Stimulated activated naive CD8-positive, alpha-beta T cell treated with anti-CD3 and anti-CD28 coated beads, Interleukin-15, amount 100 ng/mL, for 72 hours (primary cell): ENCODE results near the gene DIRAS2.

Experiments
- ATAC-seq: fragments of 150-1000 bp; cut with Tn5 transposase; 2 replicates; pipeline ENCODE4 v1.10.0; 2021; ENCODE audit warnings: mild to moderate bottlenecking, moderate library complexity
- DNase-seq, 2 donors: peaks; one replicate each; pipeline ENCODE4 v3.0.0; 2021 to 2022
- H3K27ac Mint-ChIP-seq, 2 donors: one replicate each; pipeline ENCODE4 v1.8.0; 2022; ENCODE audit warnings: mild to moderate bottlenecking in 2 of 2, mixed read lengths in 2 of 2, moderate library complexity in 2 of 2
- H3K27me3 Mint-ChIP-seq: one replicate; pipeline ENCODE4 v1.8.0; 2022; ENCODE audit warnings: mixed read lengths
- H3K4me1 Mint-ChIP-seq: one replicate; pipeline ENCODE4 v1.8.0; 2022; ENCODE audit warnings: mild to moderate bottlenecking, mixed read lengths
- H3K4me3 Mint-ChIP-seq, 2 donors: one replicate each; pipeline ENCODE4 v1.8.0; 2022; ENCODE audit warnings: mild to moderate bottlenecking in 2 of 2, mixed read lengths in 2 of 2, moderate library complexity in 1 of 2
- H3K9me3 Mint-ChIP-seq, 2 donors: one replicate each; pipeline ENCODE4 v1.8.0; 2022; ENCODE audit warnings: mixed read lengths in 2 of 2

The DIRAS2 gene

DNA sequence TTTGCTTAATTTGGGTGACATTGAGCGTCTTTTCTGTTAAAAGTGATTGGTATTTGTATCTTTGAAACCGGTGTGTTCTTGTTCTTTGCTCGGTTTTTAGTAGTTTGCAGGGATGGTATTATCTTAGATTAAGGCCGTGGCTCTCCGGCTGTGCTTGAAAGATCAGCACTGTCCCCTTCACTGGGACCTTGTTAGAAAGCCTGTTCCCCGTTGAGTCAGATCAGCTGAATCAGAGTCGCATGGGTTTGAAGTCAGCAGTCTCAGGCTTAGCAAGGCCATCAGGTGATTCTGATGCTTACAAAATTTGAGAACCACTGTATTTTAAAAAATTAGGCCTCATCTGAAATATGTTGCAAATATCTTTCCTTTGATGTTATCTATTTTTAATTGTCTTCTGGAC is 5.0 kb downstream of the DIRAS2 start:
- H3K27ac Mint-ChIP-seq = no peak overlapping the region
- peaks cover 9% of the 10 kb centered on the region for H3K4me1 Mint-ChIP-seq
- peaks cover 34% of the 10 kb centered on the region for H3K27me3 Mint-ChIP-seq
- H3K4me3 Mint-ChIP-seq = no peak overlapping the region
- ATAC-seq (no peak), DNase-seq (no peak)
- H3K9me3 Mint-ChIP-seq = no peaks in the 10 kb centered on the region

DNA sequence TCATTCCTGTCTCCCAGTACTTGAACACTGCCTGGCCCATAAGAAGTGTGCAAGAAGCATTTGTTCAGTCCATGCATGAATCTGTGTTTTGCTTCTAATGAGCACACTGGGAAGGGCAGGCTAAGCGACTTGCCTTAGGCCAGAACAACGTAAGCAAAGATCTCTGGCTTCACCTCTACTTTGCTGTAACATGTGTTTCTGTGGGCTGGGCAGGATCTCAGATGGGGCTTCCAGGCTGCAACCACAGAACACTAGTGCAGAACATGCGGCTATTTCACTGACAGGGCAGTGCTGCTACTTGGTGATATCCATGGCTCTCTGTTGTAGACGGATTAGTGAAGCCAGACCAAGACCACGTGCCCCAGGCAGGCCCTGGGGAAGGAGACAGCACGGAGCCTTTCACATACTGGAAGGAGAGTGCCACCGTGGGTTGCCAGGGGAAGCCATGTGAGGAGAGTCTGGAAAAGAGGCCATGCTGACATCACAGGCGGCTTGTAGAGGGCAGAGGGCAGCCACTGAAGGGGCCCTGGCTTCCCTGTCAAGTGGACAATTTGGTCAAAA is 9.9 kb downstream of the DIRAS2 start:
- Mint-ChIP-seq H3K27ac (no peak overlapping the region), H3K9me3 (no peaks in the 10 kb centered on the region), H3K27me3 (no peaks in the 10 kb centered on the region), H3K4me1 (no peaks in the 10 kb centered on the region), H3K4me3 (no peak overlapping the region)
- DNase-seq (no peak), ATAC-seq (no peak)

DNA sequence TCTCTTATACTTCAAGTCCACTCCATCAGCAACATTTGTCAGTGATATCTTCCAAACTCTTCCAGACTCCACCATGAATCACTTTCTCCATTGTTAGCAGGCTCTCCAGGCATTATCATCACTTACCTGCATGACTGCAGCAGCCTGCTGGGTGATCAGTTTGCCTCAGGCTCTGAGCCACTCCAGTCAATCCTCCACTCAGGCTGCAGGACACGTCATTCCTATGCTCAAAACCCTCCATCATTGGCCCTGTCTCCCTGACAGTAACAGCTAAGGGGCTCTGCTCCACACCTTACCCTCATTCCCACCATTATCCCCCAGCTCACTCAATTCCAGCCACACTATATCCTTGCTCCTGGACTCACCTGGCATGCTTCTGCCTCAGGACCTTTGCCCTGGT is 10.7 kb downstream of the DIRAS2 start:
- ATAC-seq = no peak
- no peak for DNase-seq
- H3K27ac Mint-ChIP-seq = no peak overlapping the region
- H3K4me3 Mint-ChIP-seq = no peak overlapping the region
- no peaks in the 10 kb centered on the region for H3K4me1 Mint-ChIP-seq
- H3K27me3 Mint-ChIP-seq = peaks cover 4% of the 10 kb centered on the region
- H3K9me3 Mint-ChIP-seq = no peaks in the 10 kb centered on the region

DNA sequence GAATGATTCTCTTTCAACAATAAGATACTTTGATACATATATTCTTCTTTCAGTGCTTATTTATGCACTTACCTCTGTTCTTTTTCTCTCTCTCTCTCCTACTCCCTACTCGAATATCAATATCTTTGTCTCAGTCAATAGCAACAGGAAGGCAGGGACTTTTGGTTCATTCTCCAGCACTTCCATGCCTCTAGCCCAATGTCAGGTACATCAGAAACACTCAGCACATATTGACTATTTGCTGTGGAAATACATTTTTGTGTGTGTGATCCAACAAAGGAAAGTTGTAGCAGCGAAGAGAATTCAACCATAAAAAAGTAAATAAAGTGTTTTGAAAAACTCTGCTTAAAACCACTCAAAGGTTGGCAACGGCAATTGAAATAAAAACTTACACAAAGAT is 12.6 kb downstream of the DIRAS2 start:
- ATAC-seq (no peak), DNase-seq (no peak)
- no peak overlapping the region for H3K27ac Mint-ChIP-seq
- H3K9me3 Mint-ChIP-seq = no peaks in the 10 kb centered on the region
- no peak overlapping the region for H3K4me3 Mint-ChIP-seq
- no peaks in the 10 kb centered on the region for H3K4me1 Mint-ChIP-seq
- H3K27me3 Mint-ChIP-seq = peaks cover 5% of the 10 kb centered on the region

DNA sequence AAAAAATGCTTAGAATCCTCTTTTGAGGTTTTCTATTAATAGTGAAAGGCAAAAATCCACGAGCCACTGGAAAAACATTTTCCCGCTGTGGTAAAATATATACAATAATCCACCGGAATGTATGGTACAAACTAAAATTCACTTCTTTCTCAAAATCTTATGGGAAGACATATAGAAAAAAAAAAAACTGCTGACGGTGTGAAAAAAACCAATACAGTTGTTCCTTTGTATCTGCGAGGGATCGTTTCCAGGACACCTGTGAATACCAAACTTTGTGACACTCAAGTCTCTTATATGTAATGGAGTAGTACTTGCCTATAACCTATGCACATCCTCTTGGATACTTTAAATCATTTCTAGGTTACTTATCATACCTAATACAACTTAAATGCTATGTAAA is 13.3 kb downstream of the DIRAS2 start:
- no peak for DNase-seq
- Mint-ChIP-seq H3K27me3 (peaks cover 5% of the 10 kb centered on the region), H3K4me3 (no peak overlapping the region), H3K9me3 (no peaks in the 10 kb centered on the region), H3K4me1 (no peaks in the 10 kb centered on the region), H3K27ac (no peak overlapping the region)
- no peak for ATAC-seq

DNA sequence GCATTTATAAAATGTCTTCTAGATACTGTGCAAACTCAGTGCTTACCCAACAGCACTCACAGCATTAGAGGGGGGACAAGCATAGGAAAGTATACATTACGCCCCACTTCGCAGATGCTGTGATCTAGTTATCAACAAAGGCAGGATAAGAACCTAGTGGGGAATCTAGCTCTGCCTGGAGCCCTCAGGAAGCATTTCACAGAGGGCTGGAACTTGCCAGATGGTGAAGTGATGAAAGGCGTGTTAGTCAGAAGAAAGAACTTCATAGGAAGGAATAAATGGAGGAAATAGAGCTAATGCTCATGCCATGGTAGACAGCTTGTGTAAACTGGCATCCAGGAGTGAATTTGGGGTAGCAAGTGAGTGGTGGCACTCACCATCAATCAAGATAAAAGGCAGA is 25.8 kb downstream of the DIRAS2 start:
- Mint-ChIP-seq H3K27ac (no peak overlapping the region), H3K4me1 (no peaks in the 10 kb centered on the region), H3K27me3 (peaks cover 20% of the 10 kb centered on the region), H3K4me3 (no peak overlapping the region), H3K9me3 (no peaks in the 10 kb centered on the region)
- DNase-seq = no peak
- no peak for ATAC-seq

DNA sequence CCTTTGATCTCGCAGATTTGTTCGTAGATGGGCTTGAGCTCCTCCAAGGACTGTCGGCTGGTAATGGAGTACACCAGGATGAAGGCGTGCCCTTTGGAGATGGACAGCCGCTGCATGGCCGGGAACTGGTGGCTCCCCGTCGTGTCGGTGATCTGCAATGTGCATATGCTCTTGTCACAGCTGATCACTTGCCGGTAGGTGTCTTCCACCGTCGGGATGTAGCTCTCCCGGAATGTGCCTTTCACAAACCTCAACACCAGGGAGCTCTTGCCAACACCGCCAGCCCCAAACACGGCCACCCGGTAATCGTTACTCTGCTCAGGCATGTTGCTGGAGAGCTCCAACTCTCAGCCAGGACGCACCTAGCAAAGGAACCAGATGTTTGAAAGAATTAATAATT is 29.1 kb downstream of the DIRAS2 start:
- no peak for DNase-seq
- no peaks in the 10 kb centered on the region for H3K9me3 Mint-ChIP-seq
- no peak overlapping the region for H3K4me3 Mint-ChIP-seq
- H3K4me1 Mint-ChIP-seq = no peaks in the 10 kb centered on the region
- H3K27ac Mint-ChIP-seq = no peak overlapping the region
- no peak for ATAC-seq
- H3K27me3 Mint-ChIP-seq = peaks cover 46% of the 10 kb centered on the region

DNA sequence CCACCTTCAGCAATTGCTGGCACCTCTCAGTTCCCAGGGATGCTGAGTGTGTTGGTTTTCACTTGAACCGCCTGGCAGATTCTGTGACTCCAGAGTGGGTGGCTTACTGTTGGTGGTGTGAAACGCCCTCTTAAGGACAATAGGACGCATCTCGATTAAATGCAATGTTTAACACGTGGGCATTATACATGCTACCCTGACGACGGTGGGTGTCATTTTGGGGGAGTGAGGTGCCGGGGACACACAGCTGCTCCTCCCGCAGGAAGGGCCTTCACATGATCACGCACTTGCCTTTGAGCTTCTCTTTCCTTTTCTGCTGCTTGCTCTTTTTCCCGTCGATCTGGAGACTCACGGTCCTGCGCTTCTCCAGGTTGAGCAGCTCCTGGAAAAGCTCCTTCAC is 29.7 kb downstream of the DIRAS2 start:
- Mint-ChIP-seq H3K4me1 (no peaks in the 10 kb centered on the region), H3K4me3 (no peak overlapping the region), H3K27ac (no peak overlapping the region), H3K27me3 (peaks cover 50% of the 10 kb centered on the region), H3K9me3 (no peaks in the 10 kb centered on the region)
- no peak for ATAC-seq
- DNase-seq = no peak

DNA sequence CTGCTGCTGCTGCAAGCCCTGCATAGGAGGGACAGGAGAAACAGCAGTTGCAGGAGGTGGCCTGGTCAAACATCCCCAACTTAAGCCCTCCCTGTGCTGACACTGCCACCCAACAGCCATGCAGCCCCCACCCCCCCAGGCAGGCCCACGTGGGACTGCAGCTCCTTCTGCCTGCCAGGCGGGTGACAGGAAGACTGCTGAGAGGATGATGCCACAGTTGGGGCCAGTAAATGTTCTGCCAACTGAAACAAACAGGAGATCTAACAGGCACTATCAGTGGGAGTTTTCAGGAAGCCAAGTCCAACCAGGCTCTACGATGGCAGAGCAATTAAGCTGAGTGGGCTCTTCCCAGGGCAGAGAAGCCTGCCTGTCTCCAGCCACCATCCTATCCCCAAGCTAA is 31.1 kb downstream of the DIRAS2 start:
- DNase-seq = no peak

DNA sequence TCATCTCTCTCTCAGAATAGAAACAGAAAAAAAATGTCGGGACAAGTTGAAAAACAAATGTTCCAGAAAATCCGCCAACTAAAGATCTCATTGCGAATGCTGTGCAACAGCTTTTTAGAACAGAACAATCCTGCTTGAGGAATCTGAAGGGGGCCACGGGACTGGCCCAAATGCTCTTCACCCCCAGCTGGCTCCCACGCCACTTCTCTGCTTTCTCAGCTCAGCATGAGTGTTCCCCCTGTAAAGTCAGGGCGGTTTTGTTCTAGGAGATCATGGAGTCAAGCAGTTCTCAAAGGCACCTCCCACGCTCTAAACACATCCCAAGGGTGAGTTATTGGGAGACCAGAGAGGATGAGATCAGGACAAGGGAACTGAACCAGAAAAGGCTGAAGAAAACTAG is 31.5 kb downstream of the DIRAS2 start:
- Mint-ChIP-seq H3K27ac (no peak overlapping the region), H3K9me3 (no peaks in the 10 kb centered on the region), H3K27me3 (peaks cover 55% of the 10 kb centered on the region), H3K4me1 (no peaks in the 10 kb centered on the region), H3K4me3 (no peak overlapping the region)
- no peak for DNase-seq
- no peak for ATAC-seq

More for the DNA sequence above, 31.1 kb downstream of the DIRAS2 start:
- no peak for ATAC-seq
- peaks cover 55% of the 10 kb centered on the region for H3K27me3 Mint-ChIP-seq
- H3K4me3 Mint-ChIP-seq = no peak overlapping the region
- H3K4me1 Mint-ChIP-seq = no peaks in the 10 kb centered on the region
- no peaks in the 10 kb centered on the region for H3K9me3 Mint-ChIP-seq
- peak overlapping the region in 1 of 2 donors; percentile 13 for H3K27ac Mint-ChIP-seq

DNA sequence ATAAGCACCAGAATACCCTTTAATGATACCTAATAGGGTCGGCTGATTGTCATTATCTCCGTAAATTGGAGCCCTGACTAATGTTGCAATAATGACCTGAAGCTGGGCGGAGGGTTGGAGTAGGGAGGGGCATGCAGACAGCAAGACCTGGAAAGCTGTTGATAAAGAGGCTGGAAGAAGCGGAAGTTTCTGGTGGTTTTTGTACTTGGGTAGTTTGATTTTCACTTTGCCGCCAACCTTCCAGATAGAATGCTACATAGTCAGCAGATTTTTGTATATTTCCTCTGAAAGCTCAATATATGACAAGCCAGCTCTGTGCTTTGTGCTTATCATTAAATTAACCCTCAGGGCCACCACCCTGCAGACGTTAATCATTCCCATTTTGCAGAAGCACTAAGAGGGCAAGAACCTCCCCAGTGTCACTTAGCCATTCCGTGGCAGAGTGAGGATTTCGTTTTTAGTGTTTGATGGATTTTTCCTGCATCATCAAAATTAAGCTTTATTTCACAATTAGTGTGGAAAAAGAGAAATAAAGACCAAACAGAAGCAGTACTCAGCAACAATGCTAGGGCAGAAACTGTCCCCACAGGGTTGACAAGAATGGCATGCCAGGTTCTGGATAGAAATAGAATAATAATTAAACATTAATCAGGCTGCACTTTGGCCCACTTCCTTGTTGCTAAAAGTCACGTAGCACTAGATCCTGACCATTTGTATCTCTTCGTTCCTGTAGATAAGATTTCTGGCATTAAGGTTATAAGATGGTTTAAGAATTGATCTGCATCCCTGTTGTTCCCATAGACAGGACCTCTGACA is 34.7 kb downstream of the DIRAS2 start:
- no peak for ATAC-seq
- Mint-ChIP-seq H3K4me3 (no peak overlapping the region), H3K27ac (no peak overlapping the region), H3K27me3 (peaks cover 47% of the 10 kb centered on the region), H3K4me1 (no peaks in the 10 kb centered on the region), H3K9me3 (no peaks in the 10 kb centered on the region)
- no peak for DNase-seq

DNA sequence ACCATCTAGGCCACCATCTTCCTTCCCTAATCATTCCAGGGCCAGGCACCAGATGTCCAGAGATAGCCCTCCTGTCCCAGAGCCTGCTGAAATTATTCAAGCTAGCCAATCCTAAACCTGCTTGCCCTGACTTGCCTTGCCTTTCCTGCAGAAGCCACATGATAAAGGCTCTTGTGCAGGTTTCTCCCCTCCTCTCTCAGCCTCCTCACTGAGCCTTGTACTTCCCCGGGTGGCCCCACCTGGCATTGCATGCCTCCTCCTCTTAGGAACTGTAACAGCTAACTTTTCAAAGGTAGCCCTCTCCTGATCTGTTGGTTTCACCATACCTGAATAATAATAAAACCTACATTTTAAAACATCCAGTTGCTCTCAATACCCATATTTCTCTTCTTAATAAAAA is 42.6 kb downstream of the DIRAS2 start:
- no peak for ATAC-seq
- Mint-ChIP-seq H3K4me3 (no peak overlapping the region), H3K27ac (peak overlapping the region in 1 of 2 donors; percentile 47), H3K4me1 (no peaks in the 10 kb centered on the region), H3K27me3 (peaks cover 10% of the 10 kb centered on the region), H3K9me3 (no peaks in the 10 kb centered on the region)
- no peak for DNase-seq

DNA sequence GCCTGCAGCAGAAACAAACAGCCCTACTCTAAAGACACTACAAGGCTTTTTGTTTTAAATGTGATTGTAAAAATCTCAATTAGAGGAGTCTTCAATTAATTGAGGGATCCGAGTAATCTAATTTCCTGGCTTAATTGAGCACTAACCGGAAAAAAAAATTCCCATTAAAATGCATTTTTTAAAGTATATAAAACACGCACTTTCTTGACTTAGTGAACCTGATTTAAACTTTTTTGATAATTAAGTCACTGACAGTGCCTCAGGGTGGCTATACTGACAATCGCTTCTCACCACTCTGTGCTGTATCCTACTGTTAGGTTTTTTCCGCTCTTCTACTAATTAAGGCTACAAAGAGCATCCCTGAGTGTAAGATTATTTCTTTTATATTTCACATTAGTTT is 44.4 kb downstream of the DIRAS2 start:
- no peaks in the 10 kb centered on the region for H3K9me3 Mint-ChIP-seq
- ATAC-seq = no peak
- no peaks in the 10 kb centered on the region for H3K4me1 Mint-ChIP-seq
- H3K27ac Mint-ChIP-seq = no peak overlapping the region
- peaks cover 24% of the 10 kb centered on the region for H3K27me3 Mint-ChIP-seq
- H3K4me3 Mint-ChIP-seq = no peak overlapping the region
- no peak for DNase-seq

DNA sequence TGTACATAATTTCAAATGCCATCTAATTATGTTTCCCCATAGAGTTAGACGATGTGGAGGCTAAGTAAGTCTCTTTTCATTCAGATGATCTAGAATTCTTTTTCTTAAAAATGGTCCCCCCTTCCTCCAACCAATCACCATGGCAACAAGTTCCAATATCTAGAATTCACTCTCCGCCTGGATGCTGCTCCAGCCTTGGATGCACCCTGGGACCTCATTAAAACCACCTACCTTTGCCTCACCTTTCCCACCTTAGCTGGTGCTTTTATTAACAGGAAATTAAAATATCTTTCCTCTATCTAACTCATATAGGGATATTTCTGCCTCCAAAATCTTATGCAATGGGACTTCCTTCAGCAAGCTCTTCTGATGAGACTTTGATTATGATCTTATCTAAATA is 49.0 kb downstream of the DIRAS2 start:
- no peak overlapping the region for H3K4me3 Mint-ChIP-seq
- no peaks in the 10 kb centered on the region for H3K9me3 Mint-ChIP-seq
- peak overlapping the region in 1 of 2 donors; percentile 56 for H3K27ac Mint-ChIP-seq
- peaks cover 22% of the 10 kb centered on the region for H3K27me3 Mint-ChIP-seq
- H3K4me1 Mint-ChIP-seq = no peaks in the 10 kb centered on the region
- DNase-seq (no peak), ATAC-seq (no peak)

DNA sequence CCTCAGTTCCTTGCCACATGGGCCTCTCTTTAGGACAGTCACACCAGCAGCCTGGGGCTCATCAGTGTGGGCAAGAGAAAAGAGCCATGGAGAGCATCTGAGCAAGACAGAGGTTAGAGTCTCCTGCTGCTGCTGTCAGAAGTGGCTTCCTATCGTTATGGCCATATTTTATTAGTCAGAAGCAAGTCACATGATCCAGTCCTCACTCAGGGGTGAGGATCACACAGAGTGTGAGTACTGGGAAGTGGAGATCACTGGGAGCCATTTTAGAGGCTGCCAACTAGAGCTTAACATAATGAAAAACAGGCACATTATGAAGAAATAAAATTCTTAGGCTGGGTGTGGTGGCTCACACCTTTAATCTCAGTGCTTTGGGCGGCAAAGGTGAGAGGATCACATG is 62.0 kb downstream of the DIRAS2 start:
- H3K27ac Mint-ChIP-seq = peak overlapping the region in 1 of 2 donors; percentile 59
- no peaks in the 10 kb centered on the region for H3K9me3 Mint-ChIP-seq
- peaks cover 11% of the 10 kb centered on the region for H3K27me3 Mint-ChIP-seq
- no peak overlapping the region for H3K4me3 Mint-ChIP-seq
- ATAC-seq = no peak
- DNase-seq = no peak
- no peaks in the 10 kb centered on the region for H3K4me1 Mint-ChIP-seq

DNA sequence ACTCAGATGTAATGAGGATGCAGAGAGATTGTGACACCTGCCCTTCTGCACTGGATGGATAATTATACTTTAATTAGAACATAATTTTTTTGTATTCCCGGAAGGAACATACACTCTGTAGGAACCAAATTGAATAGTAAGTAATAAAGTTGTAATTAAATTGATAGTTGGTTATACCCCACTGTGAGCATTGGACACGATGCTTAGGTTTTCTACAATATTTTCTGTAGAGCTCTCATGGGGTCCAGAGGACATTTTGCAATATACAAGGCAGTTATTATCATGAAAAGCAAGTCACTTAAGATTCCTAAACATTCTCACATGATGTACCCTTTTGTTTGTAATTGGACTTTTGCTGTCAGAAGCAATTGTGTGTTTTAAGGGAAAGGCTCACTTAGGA is 63.4 kb downstream of the DIRAS2 start:
- DNase-seq = no peak
- H3K4me3 Mint-ChIP-seq = no peak overlapping the region
- H3K9me3 Mint-ChIP-seq = no peaks in the 10 kb centered on the region
- no peaks in the 10 kb centered on the region for H3K4me1 Mint-ChIP-seq
- peaks cover 11% of the 10 kb centered on the region for H3K27me3 Mint-ChIP-seq
- H3K27ac Mint-ChIP-seq = no peak overlapping the region
- no peak for ATAC-seq
